IMR-90 (cell line): Measurements from ENCODE around the gene HTRA2. TPM values are rescaled to one million over a fixed set of nuclear protein-coding genes. Genes with fewer than 3 reads are reported as not detected.
A peak's percentile ranks its signal among the peaks of the same experiment; 100 is the strongest.

Source experiments
- ATAC-seq: fragments of 200-7000 bp; cut with Tn5 transposase; 2 replicates; pipeline ENCODE4 v1.9.1; 2020; ENCODE audit warnings: low read depth, mild to moderate bottlenecking, moderate library complexity
- BruUV-seq: library from RNA; stranded (reverse); fragments of 400-500 nt; replicated peaks from 2 replicates; lab custom pipeline; 2021; lab: Mats Ljungman, UMichigan
- CTCF ChIA-PET: fragments of 300-600 bp; formaldehyde crosslinking; extraction: SDS; loops from one replicate; lab custom pipeline; 2021; ENCODE audit warnings: antibody characterized with exemption; lab: Yijun Ruan, JAX
- POLR2A ChIA-PET: fragments of 300-600 bp; sonication (Branson Sonifier 250); formaldehyde crosslinking; loops from one replicate; lab custom pipeline; 2022; ENCODE audit warnings: antibody characterized with exemption; ENCODE audit not compliant: unreplicated experiment; lab: Charles Lee
- DNase-seq: peaks from one replicate; pipeline ENCODE4 v3.0.0; 2013
- H2AFZ ChIP-seq: replicated peaks from 2 replicates; pipeline ENCODE3; 2013; ENCODE audit warnings: low read length, mild to moderate bottlenecking; ENCODE audit not compliant: poor library complexity
- H2AK5ac ChIP-seq: 2 replicates; pipeline ENCODE4 v1.6.1; 2013; ENCODE audit warnings: low read depth, low read length, inconsistent platforms
- H2AK9ac ChIP-seq: replicated peaks from 2 replicates; pipeline ENCODE3; 2013; ENCODE audit warnings: mild to moderate bottlenecking, low read depth, low read length, moderate library complexity; ENCODE audit not compliant: poor library complexity
- H2BK120ac ChIP-seq: 2 replicates; pipeline ENCODE4 v1.6.1; 2013; ENCODE audit warnings: low read depth, low read length, inconsistent platforms
- H2BK15ac ChIP-seq: 3 replicates; pipeline ENCODE4 v1.6.1; 2013; ENCODE audit warnings: low read depth, low read length, inconsistent platforms
- H2BK20ac ChIP-seq: 2 replicates; pipeline ENCODE4 v1.6.1; 2013; ENCODE audit warnings: low read depth, mild to moderate bottlenecking, inconsistent platforms, low read length, moderate library complexity
- H2BK5ac ChIP-seq: 2 replicates; pipeline ENCODE4 v1.6.1; 2013; ENCODE audit warnings: mild to moderate bottlenecking, low read depth, low read length, inconsistent platforms; ENCODE audit not compliant: poor library complexity, severe bottlenecking
- H3K14ac ChIP-seq: replicated peaks from 2 replicates; pipeline ENCODE4 v1.6.1; 2013; ENCODE audit warnings: low read depth, low read length, inconsistent platforms
- H3K18ac ChIP-seq: 2 replicates; pipeline ENCODE4 v1.6.1; 2013; ENCODE audit warnings: low read depth, low read length, control low read depth
- H3K23ac ChIP-seq: 2 replicates; pipeline ENCODE4 v1.6.1; 2013; ENCODE audit warnings: low read depth, low read length, inconsistent platforms
- H3K27ac ChIP-seq: 2 replicates; pipeline ENCODE4 v1.5.1; 2013; ENCODE audit warnings: mild to moderate bottlenecking, control low read depth, low read length; ENCODE audit not compliant: insufficient read depth
- H3K27me3 ChIP-seq: 2 replicates; pipeline ENCODE4 v1.6.1; 2013; ENCODE audit warnings: low read length; ENCODE audit not compliant: control insufficient read depth, insufficient read depth
- H3K36me3 ChIP-seq: 2 replicates; pipeline ENCODE4 v1.6.1; 2013; ENCODE audit warnings: low read length, mixed read lengths; ENCODE audit not compliant: control insufficient read depth, insufficient read depth
- H3K4ac ChIP-seq: 2 replicates; pipeline ENCODE4 v1.6.1; 2013; ENCODE audit warnings: low read depth, low read length, inconsistent platforms
- H3K4me1 ChIP-seq: 2 replicates; pipeline ENCODE4 v1.6.1; 2013; ENCODE audit warnings: low read length, mixed read lengths; ENCODE audit not compliant: control insufficient read depth, insufficient read depth
- H3K4me2 ChIP-seq: 2 replicates; pipeline ENCODE4 v1.6.1; 2013; ENCODE audit warnings: low read depth, mild to moderate bottlenecking, control low read depth, low read length, moderate library complexity
- H3K4me3 ChIP-seq: 2 replicates; pipeline ENCODE4 v1.5.1; 2013; ENCODE audit warnings: low read depth, mild to moderate bottlenecking, control low read depth, low read length, moderate library complexity; ENCODE audit not compliant: insufficient read depth
- H3K56ac ChIP-seq: 2 replicates; pipeline ENCODE4 v1.6.1; 2013; ENCODE audit warnings: low read length, inconsistent platforms; ENCODE audit not compliant: insufficient read depth; ENCODE audit errors: extremely low read depth
- H3K79me1 ChIP-seq, 2 experiments: 2 replicates each; pipeline ENCODE4 v1.6.1; 2013; ENCODE audit warnings: low read length in 2 of 2, inconsistent platforms in 1 of 2, low read depth in 1 of 2
- H3K9ac ChIP-seq: 2 replicates; pipeline ENCODE4 v1.6.1; 2013; ENCODE audit warnings: low read depth, low read length, control low read depth
- H3K9me1 ChIP-seq: 2 replicates; pipeline ENCODE4 v1.6.1; 2013; ENCODE audit warnings: low read length, inconsistent platforms; ENCODE audit not compliant: insufficient read depth
- H3K9me3 ChIP-seq: 2 replicates; pipeline ENCODE4 v1.6.1; 2013; ENCODE audit warnings: low read length; ENCODE audit not compliant: control insufficient read depth, insufficient read depth
- H4K20me1 ChIP-seq: 2 replicates; pipeline ENCODE4 v1.6.1; 2013; ENCODE audit warnings: low read length, inconsistent platforms; ENCODE audit not compliant: insufficient read depth
- H4K5ac ChIP-seq: 2 replicates; pipeline ENCODE4 v1.6.1; 2013; ENCODE audit warnings: mild to moderate bottlenecking, low read depth, low read length, control low read depth
- H4K8ac ChIP-seq, 2 experiments: 2 replicates each; pipeline ENCODE4 v1.6.1; 2013; ENCODE audit warnings: low read depth in 2 of 2, low read length in 2 of 2, control low read depth in 1 of 2, inconsistent platforms in 1 of 2
- H4K91ac ChIP-seq: 2 replicates; pipeline ENCODE4 v1.6.1; 2013; ENCODE audit warnings: low read depth, low read length, inconsistent platforms; ENCODE audit not compliant: insufficient read depth
- BHLHE40 ChIP-seq: fragments of 150-350 bp; IDR thresholded peaks from 2 replicates; pipeline ENCODE4 v1.6.1; 2016; ENCODE audit warnings: mild to moderate bottlenecking, low read depth, low read length
- CHD1 ChIP-seq: IDR thresholded peaks from 2 replicates; pipeline ENCODE4 v1.6.1; 2012; ENCODE audit warnings: low read depth, low read length, improper control_type of control experiment
- CTCF ChIP-seq: conservative IDR thresholded peaks from 2 replicates; pipeline ENCODE4 v1.5.1; 2012; ENCODE audit warnings: mild to moderate bottlenecking, low read depth, low read length, improper control_type of control experiment
- ELK1 ChIP-seq: fragments of 150-350 bp; IDR thresholded peaks from 2 replicates; pipeline ENCODE4 v1.6.1; 2016; ENCODE audit warnings: low read depth, mild to moderate bottlenecking, low read length, moderate library complexity, borderline replicate concordance
- FOS ChIP-seq: fragments of 150-350 bp; IDR thresholded peaks from 2 replicates; pipeline ENCODE4 v1.6.1; 2016; ENCODE audit warnings: low read depth, low read length
- MAFK ChIP-seq: IDR thresholded peaks from 2 replicates; pipeline ENCODE4 v1.6.1; 2012; ENCODE audit warnings: low read depth, low read length, improper control_type of control experiment
- MAZ ChIP-seq: IDR thresholded peaks from 2 replicates; pipeline ENCODE4 v1.6.1; 2012; ENCODE audit warnings: low read depth, mild to moderate bottlenecking, low read length, improper control_type of control experiment, moderate library complexity, borderline replicate concordance
- MXI1 ChIP-seq: IDR thresholded peaks from 2 replicates; pipeline ENCODE4 v1.6.1; 2012; ENCODE audit warnings: low read depth, mild to moderate bottlenecking, low read length, moderate library complexity, borderline replicate concordance
- NFE2L2 ChIP-seq: fragments of 150-350 bp; IDR thresholded peaks from 2 replicates; pipeline ENCODE4 v1.6.1; 2016; ENCODE audit warnings: low read depth, mild to moderate bottlenecking, low read length
- POLR2A ChIP-seq: IDR thresholded peaks from 2 replicates; pipeline ENCODE4 v1.6.1; 2012; ENCODE audit warnings: mild to moderate bottlenecking, low read depth, low read length
- RAD21 ChIP-seq: IDR thresholded peaks from 2 replicates; pipeline ENCODE4 v1.6.1; 2012; ENCODE audit warnings: low read length, improper control_type of control experiment
- RCOR1 ChIP-seq: IDR thresholded peaks from 2 replicates; pipeline ENCODE4 v1.6.1; 2012; ENCODE audit warnings: mild to moderate bottlenecking, low read length, improper control_type of control experiment; ENCODE audit not compliant: insufficient replicate concordance
- RFX5 ChIP-seq: IDR thresholded peaks from 2 replicates; pipeline ENCODE4 v1.8.0; 2012; ENCODE audit warnings: low read depth, mild to moderate bottlenecking, low read length, moderate library complexity
- WGBS, 2 experiments: methylation state at CpG; one replicate each; pipeline versions ENCODE4 v1.1.5 to v1.1.7; 2013; ENCODE audit warnings: missing lambda C conversion rate in 2 of 2; ENCODE audit not compliant: insufficient read length in 1 of 2; ENCODE audit errors: extremely low coverage in 2 of 2; 5-methylcytosine and 5-hydroxymethylcytosine counted together
- dilution Hi-C: fragments of 300-500 bp; cut with HindIII; formaldehyde crosslinking; loops from one replicate; pipeline ENCODE4 v1.14.3; 2018; ENCODE audit warnings: low sequenced_read_pairs; ENCODE audit not compliant: unreplicated experiment
- in situ Hi-C: fragments of 300-500 bp; cut with MboI; formaldehyde crosslinking; loops from 3 replicates; pipeline ENCODE4 v1.14.3; 2019; ENCODE audit warnings: low sequenced_read_pairs, inconsistent platforms, mixed read lengths
- intact Hi-C: fragments of 100-400 bp; cut with micrococcal nuclease; formaldehyde crosslinking; loops from 2 replicates; pipeline ENCODE4 v1.10.0; 2022
- polyA plus RNA-seq, 3 experiments: library from polyadenylated mRNA; depleted of rRNA; stranded (reverse); fragments of >200 nt; gene quantifications; 2 replicates each; pipeline ENCODE4 v1.2.3, GENCODE V29; 2012; ENCODE audit warnings: low replicate concordance in 1 of 3
- total RNA-seq: library from RNA; depleted of rRNA; stranded (reverse); fragments of >200 nt; gene quantifications from 2 replicates; pipeline ENCODE4 v1.2.3, GENCODE V29; 2012
- TF ChIP-seq, protein P1 (sequence below): fragments of 150-350 bp; IDR thresholded peaks from 2 replicates; pipeline ENCODE4 v1.6.1; 2017; ENCODE audit warnings: mild to moderate bottlenecking, antibody characterized with exemption, low read length, low read depth

The HTRA2 gene
- total and polyA plus RNA-seq, 2 of the 4 experiments (the other 2 are of a cell fraction), result 23.6 to 28.1 TPM

- no peak overlapping the region for H3K4ac ChIP-seq
- H2BK15ac ChIP-seq, result no peak overlapping the region
- no peak overlapping the region for H2BK5ac ChIP-seq
- no peak overlapping the region for H3K27ac ChIP-seq
- dilution Hi-C loops (no loop called here), in situ Hi-C loops (loop anchor here (25.0 kb wide), 1 partner anchor 364 kb away; no protein-coding TSS in a partner anchor), intact Hi-C loops (no loop called here)
- no peaks in the 10 kb centered on the region for H3K9me1 ChIP-seq
- 11% methylated on average over 18 of the region's 41 CpGs; no CpG with 5 or more reads in 1 of the 2 experiments for WGBS, 2 experiments
- ChIA-PET CTCF (interaction anchor here (0.6 to 0.7 kb wide), 2 partner anchors 12 to 89 kb away, joined by 3 to 8 read pairs; no protein-coding TSS in a partner anchor), POLR2A (no interaction called here)
- peak overlapping the region; percentile 12; the same call in 1 of the 2 replicates for H3K4me3 ChIP-seq
- H4K20me1 ChIP-seq, result no peaks in the 10 kb centered on the region
- H4K5ac ChIP-seq, result no peak overlapping the region
- H3K14ac ChIP-seq, result no peak overlapping the region
- H2BK120ac ChIP-seq, result no peak overlapping the region
- peak overlapping the region; percentile 76 for H2AFZ ChIP-seq
- no peak overlapping the region for H2AK5ac ChIP-seq
- peaks cover 0 to 11% of the 10 kb centered on the region in 2 experiments; a peak in 2 of 4 replicates for H3K79me1 ChIP-seq
- H3K56ac ChIP-seq, result no peak overlapping the region
- H4K91ac ChIP-seq, result no peak overlapping the region
- peak overlapping the region; percentile 74 for H3K4me2 ChIP-seq
- no peak overlapping the region for H3K9ac ChIP-seq
- no peak for DNase-seq
- no peak overlapping the region for H3K23ac ChIP-seq
- H3K27me3 ChIP-seq, result peaks cover 38% of the 10 kb centered on the region
- no peak overlapping the region; a peak in 1 of 4 replicates for H4K8ac ChIP-seq
- H2AK9ac ChIP-seq, result no peak overlapping the region
- H2BK20ac ChIP-seq, result no peak overlapping the region
- ATAC-seq, result peak; percentile 18; the same call in 1 of the 2 replicates
- peaks cover 3% of the 10 kb centered on the region; the same call in 1 of the 2 replicates for H3K36me3 ChIP-seq
- peaks cover 13% of the 10 kb centered on the region for H3K4me1 ChIP-seq
- BruUV-seq, result no TSS peak
- H3K18ac ChIP-seq, result no peak overlapping the region
- H3K9me3 ChIP-seq, result no peaks in the 10 kb centered on the region
- TF ChIP-seq ELK1, result no peak
- no peak for TF ChIP-seq MAFK
- TF ChIP-seq CTCF, result no peak
- no peak for TF ChIP-seq RFX5
- TF ChIP-seq CHD1, result no peak
- no peak for TF ChIP-seq MAZ
- TF ChIP-seq RAD21, result no peak
- no peak for TF ChIP-seq FOS
- TF ChIP-seq MXI1, result no peak
- no peak for TF ChIP-seq BHLHE40
- TF ChIP-seq, protein P1, sequence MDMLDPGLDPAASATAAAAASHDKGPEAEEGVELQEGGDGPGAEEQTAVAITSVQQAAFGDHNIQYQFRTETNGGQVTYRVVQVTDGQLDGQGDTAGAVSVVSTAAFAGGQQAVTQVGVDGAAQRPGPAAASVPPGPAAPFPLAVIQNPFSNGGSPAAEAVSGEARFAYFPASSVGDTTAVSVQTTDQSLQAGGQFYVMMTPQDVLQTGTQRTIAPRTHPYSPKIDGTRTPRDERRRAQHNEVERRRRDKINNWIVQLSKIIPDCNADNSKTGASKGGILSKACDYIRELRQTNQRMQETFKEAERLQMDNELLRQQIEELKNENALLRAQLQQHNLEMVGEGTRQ, result no peak
- TF ChIP-seq RCOR1, result no peak
- TF ChIP-seq POLR2A, result no peak
- no peak for TF ChIP-seq NFE2L2
Measured at GRCh38 chr2:74498500-74499266, 31.1 kb upstream of the HTRA2 start.
